GM06990 (cell line): ENCODE measurements around the gene NUP93.

Experiments
- DNase-seq: peaks from one replicate; pipeline ENCODE4 v3.0.0-alpha.2; 2011; ENCODE audit not compliant: insufficient read length; ENCODE audit errors: extremely low read depth
- H3K27me3 ChIP-seq: replicated peaks from 2 replicates; pipeline ENCODE4 v1.6.0; 2011; ENCODE audit warnings: low read length; ENCODE audit not compliant: control insufficient read depth, insufficient read depth
- H3K36me3 ChIP-seq: 2 replicates; pipeline ENCODE4 v1.5.1; 2011; ENCODE audit warnings: low read length; ENCODE audit not compliant: control insufficient read depth, insufficient read depth
- H3K4me3 ChIP-seq: replicated peaks from 2 replicates; pipeline ENCODE4 v1.5.1; 2011; ENCODE audit warnings: low read depth, mild to moderate bottlenecking, control low read depth, low read length
- CTCF ChIP-seq: IDR thresholded peaks from 2 replicates; pipeline ENCODE4 v1.5.1; 2011; ENCODE audit warnings: low read length, control low read depth, mild to moderate bottlenecking, inconsistent platforms; ENCODE audit not compliant: insufficient read depth, poor library complexity, severe bottlenecking

Gene NUP93

GRCh38 chr16:56783344-56783743 lies 53.4 kb downstream of the NUP93 start:
- H3K36me3 ChIP-seq = no peaks in the 10 kb centered on the region; the same call in 1 of the 2 replicates
- no peak for DNase-seq
- H3K27me3 ChIP-seq = no peaks in the 10 kb centered on the region
- no peak overlapping the region for H3K4me3 ChIP-seq
- TF ChIP-seq CTCF = no peak

- Histone ChIP-seq H3K4me3 (no peak overlapping the region), H3K27me3 (no peaks in the 10 kb centered on the region), H3K36me3 (no peaks in the 10 kb centered on the region; the same call in 1 of the 2 replicates)
- no peak for TF ChIP-seq CTCF
- no peak for DNase-seq
Observed at GRCh38 chr16:56785317-56785716, 55.4 kb downstream of the NUP93 start.

GRCh38 chr16:56787167-56787566 lies 57.2 kb downstream of the NUP93 start:
- Histone ChIP-seq H3K4me3 (no peak overlapping the region), H3K27me3 (no peaks in the 10 kb centered on the region), H3K36me3 (no peaks in the 10 kb centered on the region; the same call in 1 of the 2 replicates)
- TF ChIP-seq CTCF = no peak
- DNase-seq = no peak

- no peaks in the 10 kb centered on the region for H3K27me3 ChIP-seq
- no peak for DNase-seq
- no peak for TF ChIP-seq CTCF
Observed at GRCh38 chr16:56788435-56788834, 58.5 kb downstream of the NUP93 start.

GRCh38 chr16:56789360-56789759 lies 59.4 kb downstream of the NUP93 start:
- no peak for DNase-seq
- peak; percentile 30 for TF ChIP-seq CTCF
- Histone ChIP-seq H3K4me3 (no peak overlapping the region), H3K27me3 (no peaks in the 10 kb centered on the region), H3K36me3 (no peaks in the 10 kb centered on the region; the same call in 1 of the 2 replicates)

More at GRCh38 chr16:56788435-56788834, 58.5 kb downstream of the NUP93 start:
- H3K36me3 ChIP-seq = no peaks in the 10 kb centered on the region; the same call in 1 of the 2 replicates
- H3K4me3 ChIP-seq = no peak overlapping the region

GRCh38 chr16:56792967-56793366 lies 63.0 kb downstream of the NUP93 start:
- no peak overlapping the region for H3K4me3 ChIP-seq
- no peak for DNase-seq
- no peaks in the 10 kb centered on the region for H3K27me3 ChIP-seq
- TF ChIP-seq CTCF = no peak
- H3K36me3 ChIP-seq = no peaks in the 10 kb centered on the region; the same call in 1 of the 2 replicates
